ENCODE measurements around the gene GREB1L.
"Not testable (repeated sequence)": the region's sequence is repeated elsewhere in the genome, so short reads cannot be mapped to it uniquely, and the experiment has no call there.

GREB1L gene

DNA sequence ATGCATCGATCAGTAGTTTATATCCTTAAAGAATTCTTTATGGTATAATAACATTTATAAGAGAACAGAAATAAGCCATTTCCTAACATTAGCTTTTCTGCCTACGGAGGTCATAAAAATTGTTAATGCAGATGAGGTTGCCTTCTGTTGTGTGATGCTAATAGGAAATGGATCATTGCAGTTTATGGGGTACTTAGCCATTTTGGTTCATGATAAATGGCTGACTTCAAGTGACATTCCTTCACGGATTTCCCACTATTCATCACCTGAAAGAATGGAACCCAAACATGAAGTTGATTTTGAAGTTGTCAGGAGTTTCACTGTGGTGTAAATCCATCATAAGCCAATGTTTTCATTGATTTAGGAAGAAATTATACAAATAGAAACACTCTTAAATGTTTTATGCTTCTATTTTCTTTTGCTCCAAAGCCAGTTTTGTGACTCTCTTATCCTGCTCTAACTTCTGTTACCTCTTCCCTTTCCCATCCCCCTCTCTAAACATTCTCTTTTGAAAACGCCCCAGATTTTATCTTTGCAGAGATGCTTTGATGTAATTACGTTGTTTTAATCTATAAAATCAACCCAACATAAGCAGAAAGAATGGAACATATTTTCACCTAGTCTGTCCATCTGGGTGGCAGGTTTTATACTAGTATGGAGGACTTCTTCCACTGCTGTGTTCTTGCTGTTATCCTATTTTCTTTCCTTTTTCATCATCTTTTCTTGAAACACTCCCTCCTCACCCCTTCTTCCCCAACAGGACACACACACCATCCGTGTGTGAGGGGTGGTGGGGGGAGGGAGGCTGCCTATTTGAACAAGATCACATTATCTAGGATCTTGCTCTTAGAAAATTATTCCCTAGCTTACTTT, 58.2 kb downstream of the GREB1L start:
- Histone ChIP-seq H4K20me1 (no peaks in the 10 kb centered on the region), H3K9ac (no peak overlapping the region), H3K27me3 (no peaks in the 10 kb centered on the region), H3K36me3 (no peaks in the 10 kb centered on the region), H3K27ac (no peak overlapping the region), H3K4me1 (no peaks in the 10 kb centered on the region), H3K4me3 (no peak overlapping the region), H3K9me3 (no peaks in the 10 kb centered on the region), H3K4me2 (no peak overlapping the region)
- TF ChIP-seq Cebpa-rat (IDR thresholded peaks at IDR 0.05), result no peak

DNA sequence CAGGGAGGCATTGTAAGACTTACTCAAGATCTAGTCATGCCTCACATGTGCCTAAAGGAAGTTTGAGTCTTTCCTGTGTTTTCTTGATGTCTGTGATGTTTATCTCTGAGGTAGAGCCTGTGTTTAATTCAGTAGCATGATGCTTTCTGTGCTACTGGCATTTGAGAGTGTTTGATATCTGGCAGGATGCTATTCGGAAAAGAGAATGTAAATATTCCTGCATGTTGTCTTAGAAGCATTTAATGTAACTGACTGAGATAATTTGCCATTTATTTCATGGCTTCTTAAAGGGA, 58.8 kb downstream of the GREB1L start:
- H3K27ac ChIP-seq, result no peak overlapping the region

DNA sequence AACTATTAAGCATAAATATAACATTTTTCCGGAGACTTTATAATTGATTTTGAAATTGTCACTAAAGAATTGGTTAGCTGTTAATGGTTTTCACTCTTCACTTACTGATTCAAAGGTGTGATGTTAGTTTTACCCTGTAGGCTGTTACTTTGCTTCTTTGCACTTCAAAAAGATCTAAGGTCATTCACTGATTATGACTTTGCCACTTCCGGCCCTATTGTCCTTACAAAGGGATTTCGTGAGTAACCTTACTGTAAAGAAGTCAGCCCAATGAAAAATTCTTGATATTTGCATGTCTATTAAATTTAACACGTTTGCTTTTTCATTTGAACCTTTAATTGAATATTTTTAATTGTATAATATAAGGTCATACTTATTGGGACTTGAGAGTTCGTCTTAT, 61.4 kb downstream of the GREB1L start:
- Histone ChIP-seq H3K36me3 (no peaks in the 10 kb centered on the region), H3K4me2 (no peak overlapping the region), H3K27ac (no peak overlapping the region), H3K9ac (no peak overlapping the region), H3K27me3 (no peaks in the 10 kb centered on the region), H3K4me3 (no peak overlapping the region), H4K20me1 (no peaks in the 10 kb centered on the region), H3K9me3 (no peaks in the 10 kb centered on the region), H3K4me1 (no peaks in the 10 kb centered on the region)
- TF ChIP-seq Cebpa-rat (IDR thresholded peaks at IDR 0.05), result no peak

More for the DNA sequence above, 58.8 kb downstream of the GREB1L start:
- no peak for TF ChIP-seq Cebpa-rat (IDR thresholded peaks at IDR 0.05)
- H4K20me1 ChIP-seq, result no peaks in the 10 kb centered on the region
- no peaks in the 10 kb centered on the region for H3K4me1 ChIP-seq
- no peaks in the 10 kb centered on the region for H3K9me3 ChIP-seq
- no peak overlapping the region for H3K9ac ChIP-seq
- H3K4me2 ChIP-seq, result no peak overlapping the region
- no peak overlapping the region for H3K4me3 ChIP-seq
- H3K27me3 ChIP-seq, result no peaks in the 10 kb centered on the region
- no peaks in the 10 kb centered on the region for H3K36me3 ChIP-seq

DNA sequence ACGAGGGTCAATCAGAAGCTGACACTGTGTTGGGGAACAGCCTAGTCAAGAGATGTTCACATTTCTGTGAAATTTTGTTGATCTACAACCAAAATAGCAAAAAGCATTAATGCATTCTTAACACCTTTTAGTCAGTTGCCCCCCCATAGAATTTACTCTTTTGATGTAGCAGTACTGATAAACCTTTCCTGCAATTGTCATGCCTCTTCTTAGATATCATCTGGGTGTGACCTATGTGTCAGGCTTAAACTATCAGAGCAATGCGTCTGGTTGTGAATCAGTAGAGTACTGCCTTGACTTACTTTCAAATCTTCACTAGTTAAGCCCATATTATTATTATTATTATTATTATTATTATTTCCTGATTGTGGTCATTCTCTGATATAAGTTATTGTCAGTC, 61.9 kb downstream of the GREB1L start:
- Histone ChIP-seq H3K9ac (no peak overlapping the region), H3K27ac (no peak overlapping the region), H3K27me3 (no peaks in the 10 kb centered on the region), H3K4me2 (no peak overlapping the region), H3K4me1 (no peaks in the 10 kb centered on the region), H4K20me1 (no peaks in the 10 kb centered on the region), H3K9me3 (no peaks in the 10 kb centered on the region), H3K36me3 (no peaks in the 10 kb centered on the region), H3K4me3 (no peak overlapping the region)
- TF ChIP-seq Cebpa-rat (IDR thresholded peaks at IDR 0.05), result no peak

DNA sequence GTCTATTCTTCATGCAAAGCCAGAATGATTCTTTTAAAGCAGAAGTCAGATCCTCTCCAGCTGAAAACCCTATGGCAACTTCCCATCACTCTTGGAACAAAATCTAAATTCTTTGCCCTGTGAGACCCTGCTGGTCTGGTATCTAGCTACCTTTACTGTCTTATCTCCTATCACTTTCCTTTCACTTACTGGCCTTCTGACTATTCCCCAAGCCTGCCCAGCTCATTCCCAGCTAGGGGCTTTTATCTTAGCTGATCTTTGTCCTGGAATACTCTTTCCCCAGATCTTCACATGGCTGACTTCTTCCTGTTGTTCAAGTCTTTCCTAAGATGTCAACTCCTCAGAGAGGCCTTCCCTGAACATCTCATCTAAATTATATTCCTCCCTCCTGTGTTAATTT, 63.6 kb downstream of the GREB1L start:
- Histone ChIP-seq H3K9ac (no peak overlapping the region), H3K4me1 (no peaks in the 10 kb centered on the region), H4K20me1 (no peaks in the 10 kb centered on the region), H3K36me3 (no peaks in the 10 kb centered on the region), H3K9me3 (no peaks in the 10 kb centered on the region), H3K4me3 (no peak overlapping the region), H3K4me2 (no peak overlapping the region), H3K27me3 (no peaks in the 10 kb centered on the region), H3K27ac (no peak overlapping the region)
- TF ChIP-seq Cebpa-rat (IDR thresholded peaks at IDR 0.05), result no peak

DNA sequence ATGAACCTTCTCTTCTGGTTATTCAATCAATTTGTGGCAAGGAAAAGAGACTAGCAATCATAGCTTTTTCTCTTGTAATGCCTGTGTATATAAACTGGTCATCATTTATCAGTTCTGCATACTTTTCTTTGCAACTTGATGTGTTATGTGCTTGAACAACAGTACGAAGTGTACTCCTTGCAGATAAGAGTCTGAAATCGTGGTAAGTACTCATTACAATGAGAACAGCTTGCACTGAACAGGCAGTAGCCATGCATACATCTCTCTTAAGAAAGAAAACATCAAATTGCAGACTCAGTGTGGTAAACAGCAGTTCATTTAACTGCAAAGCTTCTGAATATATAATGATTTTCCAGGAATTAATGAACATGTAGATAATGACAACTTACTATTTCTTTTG, 64.3 kb downstream of the GREB1L start:
- Histone ChIP-seq H3K36me3 (no peaks in the 10 kb centered on the region), H3K4me2 (no peak overlapping the region), H4K20me1 (no peaks in the 10 kb centered on the region), H3K27me3 (no peaks in the 10 kb centered on the region), H3K9ac (no peak overlapping the region), H3K9me3 (no peaks in the 10 kb centered on the region), H3K4me1 (no peaks in the 10 kb centered on the region), H3K27ac (no peak overlapping the region), H3K4me3 (no peak overlapping the region)
- TF ChIP-seq Cebpa-rat (IDR thresholded peaks at IDR 0.05), result no peak

DNA sequence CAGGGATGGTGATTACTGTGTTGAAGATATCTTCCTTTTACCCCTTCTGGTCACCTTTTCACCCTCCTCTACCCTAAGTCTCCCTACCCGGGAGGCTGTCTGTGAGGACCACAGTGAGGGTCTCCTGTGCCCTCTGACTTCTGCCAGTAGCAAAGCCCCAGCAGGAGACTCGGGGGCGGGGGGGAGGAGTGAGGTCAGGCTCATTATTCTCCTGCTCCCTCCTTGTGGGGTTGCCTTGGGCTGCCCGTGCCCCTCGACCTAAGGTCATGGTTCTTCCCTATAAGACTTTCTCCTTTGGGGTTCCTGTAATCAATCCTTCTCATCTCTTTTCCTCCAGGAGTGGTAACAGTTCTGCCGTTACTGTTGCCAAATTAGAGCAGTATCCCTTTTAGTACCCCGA, 65.5 kb downstream of the GREB1L start:
- no peaks in the 10 kb centered on the region for H3K36me3 ChIP-seq
- H3K9me3 ChIP-seq, result no peaks in the 10 kb centered on the region
- no peak overlapping the region for H3K9ac ChIP-seq
- H3K4me3 ChIP-seq, result no peak overlapping the region
- no peaks in the 10 kb centered on the region for H4K20me1 ChIP-seq
- no peak overlapping the region for H3K27ac ChIP-seq
- H3K4me1 ChIP-seq, result no peaks in the 10 kb centered on the region
- H3K27me3 ChIP-seq, result no peaks in the 10 kb centered on the region
- no peak overlapping the region for H3K4me2 ChIP-seq
- TF ChIP-seq Cebpa-rat (IDR thresholded peaks at IDR 0.05), result no peak

DNA sequence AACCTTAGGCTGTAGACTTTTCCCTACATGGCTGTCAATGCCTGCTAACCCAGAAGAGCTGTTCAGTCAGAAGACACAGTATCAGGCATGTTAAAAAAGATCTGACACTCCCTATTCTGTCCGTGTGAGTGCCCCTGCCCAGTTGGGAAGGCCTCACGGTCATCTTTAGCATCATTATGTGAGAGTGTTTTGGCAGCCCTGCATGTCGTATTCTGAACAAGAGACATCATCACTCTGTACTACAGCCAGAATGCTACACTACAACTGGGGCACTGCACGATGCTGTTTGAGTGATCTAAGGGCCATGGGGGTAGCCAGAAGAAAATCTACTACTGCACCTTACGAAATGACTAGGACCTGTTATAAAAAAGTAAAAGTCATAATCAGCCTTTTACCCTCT, 67.2 kb downstream of the GREB1L start:
- H3K36me3 ChIP-seq, result no peaks in the 10 kb centered on the region
- no peak overlapping the region for H3K4me3 ChIP-seq
- no peaks in the 10 kb centered on the region for H3K4me1 ChIP-seq
- H3K27ac ChIP-seq, result no peak overlapping the region
- H3K9me3 ChIP-seq, result no peaks in the 10 kb centered on the region
- H4K20me1 ChIP-seq, result no peaks in the 10 kb centered on the region
- H3K4me2 ChIP-seq, result no peak overlapping the region
- H3K27me3 ChIP-seq, result no peaks in the 10 kb centered on the region
- H3K9ac ChIP-seq, result no peak overlapping the region
- no peak for TF ChIP-seq Cebpa-rat (IDR thresholded peaks at IDR 0.05)

DNA sequence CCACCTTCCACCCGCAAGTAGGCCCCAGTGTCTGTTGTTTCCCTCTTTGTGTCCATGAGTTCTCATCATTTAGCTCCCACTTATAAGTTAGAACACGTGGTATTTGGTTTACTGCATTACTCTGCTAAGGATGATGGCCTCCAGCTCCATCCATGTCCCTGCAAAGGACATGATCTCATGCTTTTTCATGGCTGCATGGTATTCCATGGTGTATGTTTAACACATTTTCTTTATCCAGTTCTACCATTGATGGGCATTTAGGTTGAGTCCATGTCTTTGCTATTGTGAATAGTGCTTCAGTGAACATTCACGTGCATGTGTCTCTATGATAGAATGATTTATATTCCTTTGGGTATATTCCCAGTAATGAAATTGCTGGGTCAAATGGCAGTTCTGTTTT, 69.9 kb downstream of the GREB1L start:
- not testable (repeated sequence) for H3K4me2 ChIP-seq, H3K27me3 ChIP-seq, H3K9ac ChIP-seq, H3K4me1 ChIP-seq, H3K36me3 ChIP-seq, H3K27ac ChIP-seq, H4K20me1 ChIP-seq, H3K9me3 ChIP-seq, H3K4me3 ChIP-seq

DNA sequence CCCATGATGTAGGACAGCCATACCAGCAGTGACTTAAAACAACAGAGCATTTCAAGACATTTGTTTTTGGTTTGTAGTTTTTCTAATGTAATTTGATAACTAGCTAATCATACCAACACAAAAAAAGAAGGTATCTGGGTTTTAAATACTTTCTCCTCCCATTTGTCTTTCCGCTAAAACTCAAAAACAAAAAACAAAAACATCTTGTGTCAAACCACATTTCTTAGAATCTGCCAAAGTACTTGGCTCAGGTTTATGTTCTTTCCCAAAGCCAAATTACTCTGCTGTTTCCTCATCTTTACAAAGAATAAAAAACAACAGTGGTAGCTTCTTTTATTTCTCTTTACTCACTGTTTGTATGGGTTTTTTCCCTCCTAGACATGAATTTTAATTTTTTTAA, 71.5 kb downstream of the GREB1L start:
- no peaks in the 10 kb centered on the region for H3K9me3 ChIP-seq
- no peak overlapping the region for H3K4me3 ChIP-seq
- no peaks in the 10 kb centered on the region for H3K36me3 ChIP-seq
- H3K27ac ChIP-seq, result no peak overlapping the region
- H3K27me3 ChIP-seq, result no peaks in the 10 kb centered on the region
- H3K4me1 ChIP-seq, result no peaks in the 10 kb centered on the region
- no peak for TF ChIP-seq Cebpa-rat (IDR thresholded peaks at IDR 0.05)
- H4K20me1 ChIP-seq, result no peaks in the 10 kb centered on the region
- no peak overlapping the region for H3K4me2 ChIP-seq
- no peak overlapping the region for H3K9ac ChIP-seq

DNA sequence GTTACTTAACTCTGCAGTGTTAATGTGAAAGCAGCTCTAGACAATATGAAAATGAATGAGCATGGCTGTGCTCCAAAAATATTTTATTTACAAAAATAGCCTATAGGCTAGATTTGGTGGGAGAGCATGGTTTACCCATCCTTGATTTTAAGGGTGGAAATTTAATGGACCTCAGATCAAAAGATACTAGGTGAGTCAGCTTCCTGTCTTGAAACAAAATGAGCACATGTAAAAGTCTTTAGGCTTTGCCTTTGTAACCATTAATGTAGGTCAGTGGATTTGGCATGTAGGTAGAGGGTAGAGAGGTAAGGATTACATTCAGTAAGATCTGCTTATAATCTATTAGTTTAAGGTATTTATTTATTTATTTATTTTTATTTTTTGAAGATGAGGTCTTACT, 72.7 kb downstream of the GREB1L start:
- TF ChIP-seq Cebpa-rat (IDR thresholded peaks at IDR 0.05), result no peak
- no peak overlapping the region for H3K4me2 ChIP-seq
- H3K9ac ChIP-seq, result no peak overlapping the region
- H4K20me1 ChIP-seq, result no peaks in the 10 kb centered on the region
- no peaks in the 10 kb centered on the region for H3K27me3 ChIP-seq
- H3K4me3 ChIP-seq, result no peak overlapping the region
- H3K36me3 ChIP-seq, result no peaks in the 10 kb centered on the region
- no peaks in the 10 kb centered on the region for H3K4me1 ChIP-seq
- no peaks in the 10 kb centered on the region for H3K9me3 ChIP-seq
- no peak overlapping the region for H3K27ac ChIP-seq

DNA sequence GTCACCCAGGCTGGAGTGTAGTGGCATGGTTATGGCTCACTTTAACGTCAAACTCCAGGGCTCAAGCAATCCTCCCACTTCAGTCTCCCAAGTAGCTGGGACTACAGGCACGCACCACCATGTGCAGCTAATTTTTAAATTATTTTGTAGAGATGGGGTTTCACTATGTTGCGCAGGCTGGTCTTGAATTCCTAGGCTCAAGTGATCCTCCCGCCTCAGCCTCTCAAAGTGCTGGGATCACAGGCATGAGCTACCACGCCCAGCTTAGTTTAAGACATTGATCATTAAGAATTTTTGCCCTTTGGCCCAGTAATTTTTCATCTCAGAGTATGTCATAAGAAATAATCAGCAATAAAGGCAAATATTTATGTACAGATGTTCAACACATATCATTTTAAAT, 73.1 kb downstream of the GREB1L start:
- not testable (repeated sequence) for H3K36me3 ChIP-seq, H3K9ac ChIP-seq, H4K20me1 ChIP-seq, H3K4me3 ChIP-seq, H3K27me3 ChIP-seq, H3K27ac ChIP-seq, H3K9me3 ChIP-seq, H3K4me2 ChIP-seq, H3K4me1 ChIP-seq
